NCI-H774 (cell line): ENCODE measurements around the gene MMP24.

Experiments used
- DNase-seq: peaks from one replicate; lab custom pipeline; 2025; lab: John Stamatoyannopoulos, UW

The MMP24 gene

DNA sequence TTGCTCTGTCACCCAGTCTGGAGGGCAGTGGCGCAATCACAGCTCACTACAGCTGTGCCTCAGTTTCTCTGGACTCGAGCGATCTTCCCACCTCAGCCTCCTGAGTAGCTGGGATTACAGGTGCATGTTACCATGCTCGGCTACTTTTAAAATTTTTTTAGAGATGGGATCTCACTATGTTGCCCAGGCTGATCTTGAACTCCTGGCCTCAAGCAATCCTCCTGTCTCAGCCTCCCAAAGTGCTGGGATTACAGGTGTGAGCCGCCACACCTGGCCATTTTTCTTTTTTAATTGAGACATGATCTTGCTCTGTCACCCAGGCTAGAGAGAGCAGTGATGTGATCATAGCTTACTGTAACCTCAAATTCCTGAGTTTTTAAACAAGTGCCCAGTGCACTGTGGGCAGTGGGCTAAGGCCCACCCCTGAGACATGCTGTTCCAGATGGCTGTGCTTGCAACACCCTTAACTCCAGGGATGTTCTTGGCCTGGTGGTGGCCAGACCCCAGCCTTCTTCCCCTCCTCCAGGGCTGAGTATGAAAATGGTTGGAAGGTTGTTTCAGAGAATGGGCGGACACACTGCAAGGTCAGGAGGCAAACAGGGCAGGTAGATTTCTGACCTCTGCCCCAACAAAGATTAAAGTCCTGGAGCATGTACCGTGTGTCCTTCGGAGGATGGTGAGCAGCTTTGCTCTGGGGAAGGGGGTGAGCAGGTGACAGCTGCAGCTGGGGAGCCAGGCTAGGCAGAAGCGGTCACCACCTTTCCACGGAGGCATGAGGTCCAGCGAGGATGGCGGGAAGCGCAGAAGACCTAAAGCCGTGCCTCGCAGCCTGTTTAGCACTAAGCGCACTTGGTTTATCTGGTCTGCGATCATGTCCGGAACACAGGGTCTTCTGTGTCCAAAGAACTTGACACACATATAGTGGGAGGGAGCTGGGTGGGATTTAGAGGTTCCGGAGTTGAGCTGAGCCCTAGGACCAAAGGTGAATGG, 67.1 kb downstream of the MMP24 start:
- DNase-seq: no peak

- no peak for DNase-seq
Observed at GRCh38 chr20:35294293-35294685, 67.8 kb downstream of the MMP24 start.

GRCh38 chr20:35295058-35295457, 68.6 kb downstream of the MMP24 start:
- no peak for DNase-seq

DNA sequence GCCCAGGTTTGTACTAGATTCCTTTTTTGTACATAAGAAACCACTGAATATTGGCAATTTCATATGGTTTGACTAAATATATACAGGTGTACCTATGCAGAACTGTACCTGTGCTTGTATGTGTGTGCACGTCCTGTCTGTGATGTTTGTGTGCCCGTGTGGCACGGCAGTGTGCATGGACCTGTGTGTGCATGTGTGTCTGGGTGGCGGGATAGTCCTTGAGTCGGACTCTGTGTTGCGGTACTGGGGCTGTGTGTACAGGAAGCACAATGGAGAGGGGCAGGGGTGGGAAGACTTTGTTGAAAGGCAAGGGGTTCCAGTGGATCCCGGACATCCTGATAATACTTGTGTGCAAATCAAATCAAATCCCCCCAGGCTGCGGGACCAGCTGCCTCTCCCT, 69.2 kb downstream of the MMP24 start:
- DNase-seq: no peak

GRCh38 chr20:35296101-35296554, 69.6 kb downstream of the MMP24 start:
- no peak for DNase-seq

DNA sequence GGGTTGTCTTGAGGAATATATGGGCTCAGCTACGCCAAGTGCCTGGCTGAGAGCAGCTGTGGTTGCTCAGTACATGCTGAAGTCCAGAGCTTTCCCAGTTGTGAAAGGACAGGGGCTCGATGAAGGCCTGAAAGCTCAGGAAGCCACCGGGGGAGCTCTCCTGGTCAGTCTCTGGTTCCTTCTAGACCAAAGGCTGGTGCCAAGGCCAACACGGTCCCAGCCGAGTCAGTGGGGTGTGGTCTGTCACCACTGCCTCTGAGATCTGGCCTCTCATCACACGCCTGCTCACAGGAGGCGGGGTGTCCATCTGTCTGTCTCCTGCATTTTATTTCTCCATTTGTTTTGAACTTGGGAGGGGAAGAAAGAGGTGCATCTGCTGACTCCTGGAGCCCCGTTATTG, 70.7 kb downstream of the MMP24 start:
- no peak for DNase-seq

- DNase-seq: no peak
Observed at GRCh38 chr20:35297740-35298139, 71.2 kb downstream of the MMP24 start.

DNA sequence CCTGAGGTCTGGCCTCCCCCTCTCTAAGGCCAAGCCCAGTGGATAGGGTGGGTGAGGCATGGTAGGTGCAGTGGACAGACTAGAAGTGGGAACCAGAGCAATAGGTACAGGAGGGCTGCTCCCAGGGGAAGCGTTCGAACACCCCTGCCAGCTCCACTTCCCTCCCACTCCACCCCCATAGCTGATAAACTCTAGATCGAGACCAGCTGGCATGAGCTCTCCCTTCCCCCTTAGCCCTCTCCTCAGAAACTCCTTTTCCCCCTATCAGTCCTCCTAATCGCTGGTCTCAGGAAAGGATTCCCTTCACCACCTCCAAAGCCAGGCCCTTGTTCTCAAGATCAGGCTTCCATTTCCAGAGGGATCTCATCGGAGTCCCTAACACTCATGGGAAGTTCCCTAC, 71.8 kb downstream of the MMP24 start:
- no peak for DNase-seq

DNA sequence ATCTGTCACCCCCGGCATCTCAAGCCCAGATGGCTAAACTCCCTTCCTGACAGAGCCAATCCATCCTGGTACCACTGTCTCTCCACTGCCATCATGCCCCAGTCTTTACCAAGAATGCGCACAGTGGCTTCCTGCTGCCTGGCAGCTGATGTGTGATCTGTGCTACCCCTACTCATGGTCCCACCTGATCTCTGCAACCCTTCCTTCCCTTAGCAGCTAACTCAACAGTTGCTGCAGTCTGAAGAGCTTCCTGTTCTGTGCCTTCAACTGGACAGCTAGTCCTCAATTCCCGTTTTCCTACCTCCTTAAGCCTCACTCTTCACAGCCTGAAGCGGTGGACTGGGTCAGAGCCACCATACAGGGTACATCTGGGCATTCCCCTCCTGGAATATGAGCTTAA, 73.3 kb downstream of the MMP24 start:
- DNase-seq: no peak

DNA sequence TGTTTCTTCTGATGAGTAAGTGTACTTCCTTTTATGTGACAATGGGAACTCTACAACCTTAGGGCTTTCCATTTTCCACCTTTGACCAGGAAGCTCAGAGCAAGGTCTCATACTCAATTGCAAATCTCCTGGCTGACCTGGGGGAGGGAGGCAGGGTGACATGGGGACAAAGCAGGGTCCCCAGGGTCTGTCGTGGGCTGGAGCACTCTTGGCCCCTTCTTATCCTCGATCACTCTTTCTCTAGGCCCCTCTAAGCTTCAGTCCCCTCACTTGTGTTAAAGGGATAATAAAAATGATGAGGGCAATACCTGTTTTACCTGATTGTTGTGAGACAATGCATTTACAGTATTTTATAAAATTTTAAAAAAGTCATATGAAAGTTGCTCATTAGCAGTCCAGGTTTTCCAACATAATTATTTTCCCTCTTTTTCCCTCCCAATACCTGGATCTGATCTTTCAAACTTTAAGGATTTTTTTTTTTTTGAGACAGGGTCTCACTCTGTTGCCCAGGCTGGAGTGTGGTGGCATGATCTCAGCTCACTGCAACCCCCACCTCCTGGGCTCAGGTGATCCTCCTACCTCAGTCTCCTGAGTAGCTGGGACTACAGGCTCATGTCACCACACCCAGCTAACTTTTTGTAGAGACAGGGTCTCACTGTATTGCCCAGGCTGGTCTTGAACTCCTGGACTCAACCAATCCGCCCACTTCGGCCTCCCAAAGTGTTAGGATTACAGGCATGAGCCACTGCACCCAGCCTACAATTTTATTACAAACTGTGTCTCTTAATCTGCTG, 74.2 kb downstream of the MMP24 start:
- no peak for DNase-seq

- no peak for DNase-seq
Observed at GRCh38 chr20:35301426-35301825, 74.9 kb downstream of the MMP24 start.

GRCh38 chr20:35302421-35303335, 76.2 kb downstream of the MMP24 start:
- no peak for DNase-seq

DNA sequence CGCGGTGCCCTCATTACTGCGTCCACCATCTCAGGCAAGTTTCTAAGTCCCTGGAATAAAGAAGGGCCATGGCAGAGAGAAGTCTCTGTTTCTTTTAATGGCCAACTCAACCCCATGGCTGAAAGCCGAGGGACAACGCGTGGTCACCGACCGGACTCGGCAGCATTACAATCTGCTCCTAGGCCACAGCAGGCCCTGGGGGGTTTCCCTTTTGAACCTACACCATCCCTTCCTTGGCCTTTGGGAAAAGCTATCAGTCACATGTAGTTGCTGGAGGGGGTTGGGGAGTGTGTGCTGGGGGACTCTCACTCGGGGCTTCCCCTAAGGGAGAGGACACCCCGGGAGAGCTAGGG, 76.9 kb downstream of the MMP24 start:
- no peak for DNase-seq

DNA sequence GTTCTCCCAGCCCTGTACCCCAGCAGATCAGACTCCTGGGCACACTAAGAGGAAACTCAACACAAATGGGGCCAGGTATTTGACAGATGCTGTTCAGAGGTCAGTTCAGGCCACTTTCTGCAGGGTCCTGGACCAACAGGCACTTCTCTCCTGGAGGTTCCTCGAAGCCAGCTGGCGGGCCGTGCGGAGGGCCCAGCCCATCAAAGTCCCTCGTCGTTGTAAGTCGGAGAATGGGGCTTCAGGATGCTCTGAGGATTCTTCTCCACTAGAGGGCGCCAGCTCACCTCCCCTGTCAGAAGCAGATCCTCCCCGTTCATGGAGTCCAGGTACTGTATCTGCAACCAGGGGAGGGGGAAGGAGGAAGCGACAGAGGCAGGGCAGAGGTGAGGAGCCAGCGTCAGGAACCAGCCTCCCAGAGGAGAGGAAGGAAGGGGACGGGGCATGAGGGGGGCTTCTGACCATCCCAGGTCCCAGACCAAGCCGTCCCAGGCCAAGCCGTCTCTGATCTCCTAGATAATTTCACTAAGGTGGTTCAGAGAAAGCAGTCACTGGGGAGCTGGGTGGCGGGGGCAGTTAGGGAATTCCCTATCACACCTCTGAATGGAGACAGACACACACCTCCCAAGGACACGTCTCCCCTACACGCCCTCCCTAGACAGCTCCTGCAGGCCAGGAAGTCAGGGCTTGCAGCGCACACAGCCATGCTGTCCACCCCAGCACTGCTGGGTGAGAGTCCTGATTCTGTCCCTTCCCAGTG, 77.4 kb downstream of the MMP24 start:
- peak; percentile 71 for DNase-seq

DNA sequence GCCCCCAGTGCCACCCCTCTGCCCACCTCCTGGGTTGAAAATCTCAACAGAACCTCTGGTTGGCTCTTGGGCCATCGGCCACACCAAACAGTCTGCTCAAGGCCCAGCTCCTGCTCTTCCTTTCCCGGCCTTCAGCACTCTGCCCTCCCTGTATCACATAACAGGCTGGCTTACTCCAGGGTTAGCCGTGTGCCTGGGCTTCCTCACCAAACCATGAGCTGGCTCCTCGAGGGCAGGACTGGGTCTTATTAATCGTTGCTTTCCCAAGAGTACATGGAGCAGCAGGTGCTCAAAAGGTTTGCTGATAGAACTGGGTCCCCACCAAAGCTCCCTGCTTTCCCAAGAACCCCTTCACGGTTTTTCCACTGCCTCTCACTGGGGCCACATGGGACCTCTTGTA, 78.5 kb downstream of the MMP24 start:
- DNase-seq: no peak

- DNase-seq: no peak
Observed at GRCh38 chr20:35305682-35306556, 79.4 kb downstream of the MMP24 start.

DNA sequence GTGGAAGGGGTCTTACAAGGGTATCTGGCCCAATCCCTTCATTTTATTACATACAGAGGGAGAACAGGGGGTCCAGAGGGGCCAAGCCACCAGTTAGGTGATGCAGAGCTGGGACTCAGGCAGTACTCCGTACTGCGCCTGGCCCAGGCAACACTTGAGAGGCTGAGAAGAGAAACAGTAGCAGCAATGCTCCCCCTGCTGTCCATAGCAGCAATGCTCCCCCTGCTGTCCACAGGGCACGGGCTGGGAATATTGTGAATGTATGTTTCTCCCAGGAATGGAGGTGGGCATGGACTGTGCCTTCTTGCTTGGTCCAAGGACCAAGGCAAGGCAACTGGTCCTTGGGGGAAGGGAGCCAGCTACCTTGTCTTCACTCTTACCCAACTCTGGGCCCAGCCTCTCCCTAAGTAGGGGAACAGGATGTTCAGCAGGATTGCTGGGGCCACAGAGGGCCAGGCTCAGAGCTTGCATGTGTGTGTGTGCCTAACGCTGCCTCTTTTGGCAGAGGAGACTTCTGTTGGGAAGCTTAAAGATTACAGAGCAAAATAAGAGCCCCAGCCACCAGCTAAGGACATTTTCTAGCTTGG, 80.5 kb downstream of the MMP24 start:
- DNase-seq: peak; percentile 13

GRCh38 chr20:35307666-35308653, 81.5 kb downstream of the MMP24 start:
- no peak for DNase-seq

- DNase-seq: no peak
Observed at GRCh38 chr20:35311409-35311808, 84.9 kb downstream of the MMP24 start.
